SH-SY5Y (cell line): ENCODE data around the gene RRAGA.

Source experiments
- GATA2 ChIP-seq: IDR thresholded peaks from 2 replicates; pipeline ENCODE4 v1.6.1; 2011; ENCODE audit warnings: mild to moderate bottlenecking, low read depth, low read length
- GATA3 ChIP-seq: IDR thresholded peaks from 2 replicates; pipeline ENCODE4 v1.6.1; 2011; ENCODE audit warnings: low read depth, mild to moderate bottlenecking, low read length, moderate library complexity

DNA sequence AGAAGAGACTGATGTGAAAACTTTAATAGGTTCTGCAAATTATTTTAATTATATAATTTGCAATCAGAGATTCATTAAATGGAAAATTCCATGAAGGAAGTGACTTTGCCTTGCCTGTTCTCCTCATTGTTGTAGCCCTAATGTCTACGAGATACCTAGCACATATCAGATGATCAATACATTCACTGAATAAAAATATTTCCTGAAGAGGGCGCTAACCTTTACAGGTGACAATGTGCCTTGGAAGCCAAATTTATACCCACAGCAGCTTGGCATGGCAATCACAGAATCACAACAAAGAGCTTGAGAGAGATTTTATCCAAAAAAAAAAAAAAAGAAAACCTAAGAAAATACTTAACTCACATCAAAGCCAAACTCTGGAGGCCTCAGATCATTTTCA is 36.1 kb downstream of the RRAGA start:
- TF ChIP-seq GATA3 (no peak), GATA2 (no peak)
